HEK293 (cell line): ENCODE results near the gene CENPN.

ENCODE experiments used
- BCL11B ChIP-seq: fragments of 450-650 bp; formaldehyde crosslinking; IDR thresholded peaks from 2 replicates; pipeline ENCODE4 v1.5.1; 2016; ENCODE audit warnings: low read depth, missing biosample characterization, missing genetic modification characterization
- GLI2 ChIP-seq: fragments of 450-650 bp; formaldehyde crosslinking; IDR thresholded peaks from 2 replicates; pipeline ENCODE4; 2017; ENCODE audit warnings: missing biosample characterization, missing genetic modification characterization, low read depth, borderline replicate concordance
- GLIS1 ChIP-seq: fragments of 450-650 bp; formaldehyde crosslinking; IDR thresholded peaks from 2 replicates; pipeline ENCODE4 v1.5.1; 2016; ENCODE audit warnings: missing biosample characterization, missing genetic modification characterization
- MEIS1 ChIP-seq: sonication (generic); formaldehyde crosslinking; IDR thresholded peaks from 2 replicates; pipeline ENCODE4 v1.8.1; 2022; ENCODE audit warnings: missing genetic modification reagents, mild to moderate bottlenecking, borderline replicate concordance
- PRDM6 ChIP-seq: fragments of 450-650 bp; formaldehyde crosslinking; IDR thresholded peaks from 2 replicates; pipeline ENCODE4 v1.5.1; 2017; ENCODE audit warnings: missing biosample characterization, missing genetic modification characterization
- REPIN1 ChIP-seq: fragments of 450-650 bp; formaldehyde crosslinking; IDR thresholded peaks from 2 replicates; pipeline ENCODE4 v1.5.1; 2017; ENCODE audit warnings: missing biosample characterization, missing genetic modification characterization, low read depth
- SP2 ChIP-seq: fragments of 450-650 bp; formaldehyde crosslinking; IDR thresholded peaks from 2 replicates; pipeline ENCODE4 v1.5.1; 2016; ENCODE audit warnings: missing biosample characterization, missing genetic modification characterization
- ZBTB11 ChIP-seq: fragments of 450-650 bp; formaldehyde crosslinking; conservative IDR thresholded peaks from 2 replicates; pipeline ENCODE4 v1.5.1; 2016; ENCODE audit warnings: low read depth, missing biosample characterization, missing genetic modification characterization
- ZIC2 ChIP-seq: fragments of 450-650 bp; formaldehyde crosslinking; IDR thresholded peaks from 2 replicates; pipeline ENCODE4 v1.5.1; 2016; ENCODE audit warnings: missing biosample characterization, missing genetic modification characterization
- ZNF140 ChIP-seq: fragments of 450-650 bp; formaldehyde crosslinking; IDR thresholded peaks from 2 replicates; pipeline ENCODE4 v1.5.1; 2016; ENCODE audit warnings: missing biosample characterization, missing genetic modification characterization
- ZNF148 ChIP-seq: fragments of 450-650 bp; formaldehyde crosslinking; IDR thresholded peaks from 2 replicates; pipeline ENCODE4 v1.5.0; 2017; ENCODE audit warnings: missing biosample characterization, missing genetic modification characterization, borderline replicate concordance
- ZNF18 ChIP-seq: fragments of 450-650 bp; formaldehyde crosslinking; IDR thresholded peaks from 2 replicates; pipeline ENCODE4 v1.5.1; 2016; ENCODE audit warnings: missing biosample characterization, missing genetic modification characterization
- ZNF2 ChIP-seq: fragments of 450-650 bp; formaldehyde crosslinking; IDR thresholded peaks from 2 replicates; pipeline ENCODE4 v1.5.1; 2016; ENCODE audit warnings: missing biosample characterization, missing genetic modification characterization
- ZNF248 ChIP-seq: fragments of 450-650 bp; formaldehyde crosslinking; IDR thresholded peaks from 2 replicates; pipeline ENCODE4 v1.5.1; 2017; ENCODE audit warnings: missing biosample characterization, missing genetic modification characterization
- ZNF335 ChIP-seq: fragments of 450-650 bp; formaldehyde crosslinking; conservative IDR thresholded peaks from 2 replicates; pipeline ENCODE4 v1.5.1; 2016; ENCODE audit warnings: missing biosample characterization, missing genetic modification characterization
- ZNF449 ChIP-seq: fragments of 450-650 bp; formaldehyde crosslinking; IDR thresholded peaks from 2 replicates; pipeline ENCODE4 v1.5.1; 2017; ENCODE audit warnings: missing biosample characterization, mild to moderate bottlenecking, missing genetic modification characterization, moderate library complexity
- ZNF548 ChIP-seq: fragments of 450-650 bp; formaldehyde crosslinking; IDR thresholded peaks from 2 replicates; pipeline ENCODE4 v1.5.1; 2016; ENCODE audit warnings: missing biosample characterization, missing genetic modification characterization
- ZNF560 ChIP-seq: fragments of 450-650 bp; formaldehyde crosslinking; IDR thresholded peaks from 2 replicates; pipeline ENCODE4 v1.5.1; 2017; ENCODE audit warnings: missing biosample characterization, missing genetic modification characterization, borderline replicate concordance
- ZNF571 ChIP-seq: fragments of 450-650 bp; formaldehyde crosslinking; IDR thresholded peaks from 2 replicates; pipeline ENCODE4 v1.5.0; 2017; ENCODE audit warnings: missing biosample characterization, missing genetic modification characterization
- ZNF658 ChIP-seq: fragments of 450-650 bp; formaldehyde crosslinking; IDR thresholded peaks from 2 replicates; pipeline ENCODE4; 2016; ENCODE audit warnings: missing biosample characterization, missing genetic modification characterization
- ZNF660 ChIP-seq: fragments of 450-650 bp; IDR thresholded peaks from 2 replicates; pipeline ENCODE4 v1.5.1; 2018; ENCODE audit warnings: missing biosample characterization, mild to moderate bottlenecking, missing genetic modification characterization
- ZNF664 ChIP-seq: fragments of 450-650 bp; formaldehyde crosslinking; IDR thresholded peaks from 2 replicates; pipeline ENCODE4 v1.5.1; 2016; ENCODE audit warnings: missing biosample characterization, missing genetic modification characterization
- ZSCAN30 ChIP-seq: fragments of 450-650 bp; IDR thresholded peaks from 2 replicates; pipeline ENCODE4 v1.5.1; 2018; ENCODE audit warnings: missing biosample characterization, mild to moderate bottlenecking, missing genetic modification characterization, moderate library complexity

The CENPN gene

GRCh38 chr16:81006211-81006812, 702 bp upstream of the CENPN start (continued):
- TF ChIP-seq ZNF18: no peak
- peak; percentile 45; the same call in 1 of the 2 replicates for TF ChIP-seq ZBTB11
- TF ChIP-seq GLIS1: peak; percentile 39; the same call in 1 of the 2 replicates
- TF ChIP-seq SP2 (tag by site-specific recombination): peak; percentile 58
- no peak for TF ChIP-seq ZNF658
- peak; percentile 46 for TF ChIP-seq ZNF335 (tag by site-specific recombination)
- TF ChIP-seq BCL11B: no peak
- peak; percentile 89 for TF ChIP-seq ZNF449 (tag by site-specific recombination)
- TF ChIP-seq ZNF2 (tag by site-specific recombination): no peak
- TF ChIP-seq ZNF548 (tag by site-specific recombination): no peak
- no peak for TF ChIP-seq ZNF140 (tag by site-specific recombination)
- 0 out of 2 replicates have a peak, but pooled peaks have one; percentile 9 for TF ChIP-seq REPIN1 (tag by site-specific recombination)
- TF ChIP-seq ZNF660 (tag by site-specific recombination): 0 out of 2 replicates have a peak, but pooled peaks have one; percentile 15
- no peak for TF ChIP-seq MEIS1
- TF ChIP-seq ZNF148 (tag by site-specific recombination): no peak
- TF ChIP-seq GLI2: no peak
- TF ChIP-seq PRDM6 (tag by site-specific recombination): no peak
- TF ChIP-seq ZSCAN30 (tag by site-specific recombination): peak; percentile 42; the same call in 1 of the 2 replicates
- no peak for TF ChIP-seq ZNF571 (tag by site-specific recombination)
- TF ChIP-seq ZNF560 (tag by site-specific recombination): no peak
- TF ChIP-seq ZNF664 (tag by site-specific recombination): no peak
- no peak for TF ChIP-seq ZNF248 (tag by site-specific recombination)
- no peak for TF ChIP-seq ZIC2 (tag by site-specific recombination)
